HCEC 1CT (cell line): ENCODE results near the gene RPS8.
A peak's percentile ranks its signal among the peaks of the same experiment; 100 is the strongest.
"Not testable (repeated sequence)": the region's sequence is repeated elsewhere in the genome, so short reads cannot be mapped to it uniquely, and the experiment has no call there.

Source experiments
- DNase-seq: peaks from one replicate; pipeline ENCODE4 v3.0.0-alpha.2; 2017

The RPS8 gene

GRCh38 chr1:44775078-44775929 is at the start of gene RPS8:
Gene RPS8, plus strand, starts transcription at chr1:44775540. Its CDS starts 57 bp downstream, at chr1:44775597.
- peak; percentile 90 for DNase-seq

DNA sequence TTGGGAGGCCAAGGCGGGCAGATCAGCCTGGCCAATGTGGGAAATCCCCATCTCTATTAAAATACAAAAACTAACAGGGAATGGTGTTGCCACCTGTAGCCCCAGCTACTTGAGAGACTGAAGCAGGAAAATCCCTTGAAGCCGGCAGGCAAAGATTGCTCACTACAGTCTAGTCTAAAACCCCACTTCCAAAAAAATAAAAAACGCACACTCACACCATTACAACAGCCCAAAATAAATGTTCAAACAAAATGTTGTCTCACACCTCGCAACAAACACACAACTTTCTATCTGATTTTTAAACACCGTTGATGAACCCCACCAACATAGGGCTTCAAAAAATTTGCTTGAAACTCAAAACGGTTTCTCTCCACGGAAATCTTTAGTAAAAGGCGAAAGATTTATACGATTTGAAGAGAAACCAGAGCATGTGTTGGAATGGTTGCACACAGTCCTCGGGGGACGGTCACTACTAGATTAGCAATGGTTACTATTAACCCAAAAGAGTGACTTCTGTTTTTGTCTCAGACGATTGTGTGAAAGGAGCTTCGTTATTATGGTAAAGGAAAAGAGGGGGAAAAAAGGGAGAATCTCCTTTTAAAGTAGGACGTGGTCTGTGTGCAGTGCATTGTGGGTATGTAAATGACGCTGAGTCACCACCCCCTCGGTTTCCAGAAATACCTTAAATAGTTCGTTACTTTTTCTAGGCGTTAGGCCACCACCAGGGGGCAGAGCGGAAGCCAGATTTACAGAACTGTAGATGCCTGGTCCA is 44.4 kb upstream of the RPS8 start, which contains the start of gene RNU5D-1:
TSS of gene RNU5D-1 (minus strand) at position 430 of the 772 bp plus-strand sequence.
- peak; percentile 97 for DNase-seq

GRCh38 chr1:44733365-44733764 is 42.0 kb upstream of the RPS8 start:
- peak; percentile 77 for DNase-seq

DNA sequence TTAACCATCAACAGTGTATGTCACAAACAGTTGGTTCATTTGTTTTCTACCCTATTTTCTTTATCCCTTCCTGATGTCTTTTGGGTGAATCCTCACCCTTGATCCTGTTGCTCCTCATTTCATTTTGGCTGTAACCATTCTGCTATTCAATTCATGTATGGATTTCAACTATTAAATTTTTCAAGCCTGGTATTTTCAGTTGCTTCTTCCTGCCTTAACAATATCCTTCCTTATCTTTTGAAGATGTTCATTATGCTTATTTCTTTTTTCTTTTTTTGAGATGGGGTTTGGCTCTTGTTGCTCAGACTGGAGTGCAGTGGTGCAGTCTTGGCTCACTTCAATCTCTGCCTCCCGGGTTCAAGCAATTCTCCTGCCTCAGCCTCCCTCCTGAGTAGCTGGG is 41.6 kb upstream of the RPS8 start:
- no peak for DNase-seq

GRCh38 chr1:44735992-44736391 is 39.3 kb upstream of the RPS8 start:
- no peak for DNase-seq

DNA sequence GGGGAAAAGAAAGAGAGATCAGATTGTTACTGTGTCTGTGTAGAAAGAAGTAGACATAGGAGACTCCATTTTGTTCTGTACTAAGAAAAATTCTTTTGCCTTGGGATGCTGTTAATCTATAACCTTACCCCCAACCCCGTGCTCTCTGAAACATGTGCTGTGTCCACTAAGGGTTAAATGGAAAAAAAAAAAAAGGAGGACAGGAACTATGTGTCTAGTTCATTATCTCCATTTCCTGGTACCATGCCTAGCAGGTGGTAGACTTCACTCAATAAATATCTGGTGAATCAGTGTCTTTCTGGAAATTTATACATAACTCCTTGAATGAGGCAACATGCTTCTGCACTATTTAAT is 36.4 kb upstream of the RPS8 start:
- peak; percentile 20 for DNase-seq

- DNase-seq = peak; percentile 99
Observed at GRCh38 chr1:44739307-44740178, 35.8 kb upstream of the RPS8 start, which contains the start of gene KIF2C. Gene KIF2C, plus strand, starts transcription at chr1:44739837. Its CDS starts 96 bp downstream, at chr1:44739933.

DNA sequence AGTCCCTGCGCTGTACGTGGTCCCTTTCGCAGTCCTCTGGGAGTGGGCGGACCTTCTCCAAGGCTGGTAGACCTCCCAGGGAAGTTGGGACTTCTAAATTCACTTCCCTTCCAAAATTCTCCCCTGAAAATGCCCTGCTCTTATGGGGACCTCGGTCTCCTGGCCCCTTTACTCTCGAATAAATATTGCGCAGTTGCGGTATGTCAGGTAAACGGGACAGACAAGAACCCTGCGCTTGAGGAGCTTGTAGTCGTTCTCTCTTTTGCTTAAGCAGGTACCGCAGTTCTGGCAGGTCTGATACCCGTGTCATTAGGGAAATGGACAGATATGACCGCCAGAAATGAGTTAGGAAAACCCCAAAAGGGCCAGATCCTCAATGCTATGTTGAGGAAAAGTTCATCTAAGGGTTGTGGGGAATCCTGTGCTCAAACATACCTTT is 35.1 kb upstream of the RPS8 start:
- DNase-seq = no peak

GRCh38 chr1:44743211-44743610 is 32.1 kb upstream of the RPS8 start:
- DNase-seq = no peak

GRCh38 chr1:44747878-44748277 is 27.5 kb upstream of the RPS8 start:
- no peak for DNase-seq

GRCh38 chr1:44757420-44757819 is 17.9 kb upstream of the RPS8 start:
- no peak for DNase-seq

DNA sequence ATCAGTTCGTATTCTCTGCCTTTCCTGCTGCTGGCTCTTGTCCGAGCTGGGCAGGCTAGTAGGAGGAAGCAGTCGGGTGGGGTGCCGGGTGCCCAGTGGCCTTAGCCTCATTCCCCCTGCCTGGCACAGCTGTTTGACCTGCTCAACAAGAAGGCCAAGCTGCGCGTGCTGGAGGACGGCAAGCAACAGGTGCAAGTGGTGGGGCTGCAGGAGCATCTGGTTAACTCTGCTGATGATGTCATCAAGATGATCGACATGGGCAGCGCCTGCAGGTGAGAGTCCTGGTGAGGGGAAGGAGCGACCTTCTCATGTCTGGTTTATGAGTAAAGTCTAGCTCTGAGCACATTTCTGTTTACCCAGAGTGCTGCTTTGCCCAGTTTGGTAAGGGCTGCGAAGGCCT is 16.3 kb upstream of the RPS8 start:
- no peak for DNase-seq

- DNase-seq = no peak
Observed at GRCh38 chr1:44760876-44761275, 14.5 kb upstream of the RPS8 start.

DNA sequence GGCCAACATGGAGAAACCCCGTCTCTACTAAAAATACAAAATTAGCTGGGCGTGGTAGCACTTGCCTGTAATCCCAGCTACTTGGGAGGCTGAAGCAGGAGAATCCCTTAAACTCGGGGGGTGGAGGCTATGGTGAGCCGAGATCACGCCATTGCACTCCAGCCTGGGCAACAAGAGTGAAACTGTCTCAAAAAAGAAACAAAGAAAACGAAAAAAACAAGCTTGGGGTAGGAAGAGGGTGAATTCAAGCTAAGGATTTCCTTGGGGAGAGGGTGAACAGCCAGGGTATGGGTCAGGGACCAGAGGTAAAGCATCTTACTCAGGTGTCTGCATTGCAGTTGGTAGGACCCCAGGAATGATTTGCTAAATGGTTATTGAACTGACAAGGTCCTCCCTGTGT is 8.9 kb upstream of the RPS8 start:
- not testable (repeated sequence) for DNase-seq

- DNase-seq = peak; percentile 6
Observed at GRCh38 chr1:44775930-44776729, 790 bp downstream of the RPS8 start.

DNA sequence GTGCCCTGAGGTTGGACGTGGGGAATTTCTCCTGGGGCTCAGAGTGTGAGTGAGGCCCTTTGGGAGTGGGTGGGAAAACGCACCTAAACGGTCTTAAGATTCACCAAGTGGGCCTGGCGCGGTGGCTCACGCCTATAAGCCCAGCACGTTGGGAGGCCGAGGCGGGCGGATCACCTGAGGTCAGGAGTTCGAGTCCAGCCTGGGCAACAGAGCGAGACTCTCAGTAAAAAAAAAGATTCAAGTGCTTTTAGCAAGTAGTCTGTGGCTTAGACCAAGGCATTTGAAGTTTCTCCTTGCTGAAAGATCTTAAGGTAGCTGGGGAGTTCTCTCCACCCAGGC is 1.4 kb downstream of the RPS8 start:
- DNase-seq = no peak

- no peak for DNase-seq
Observed at GRCh38 chr1:44777547-44777946, 2.2 kb downstream of the RPS8 start.

- no peak for DNase-seq
Observed at GRCh38 chr1:44777969-44778635, 2.8 kb downstream of the RPS8 start.

- no peak for DNase-seq
Observed at GRCh38 chr1:44778705-44779576, 3.6 kb downstream of the RPS8 start.

DNA sequence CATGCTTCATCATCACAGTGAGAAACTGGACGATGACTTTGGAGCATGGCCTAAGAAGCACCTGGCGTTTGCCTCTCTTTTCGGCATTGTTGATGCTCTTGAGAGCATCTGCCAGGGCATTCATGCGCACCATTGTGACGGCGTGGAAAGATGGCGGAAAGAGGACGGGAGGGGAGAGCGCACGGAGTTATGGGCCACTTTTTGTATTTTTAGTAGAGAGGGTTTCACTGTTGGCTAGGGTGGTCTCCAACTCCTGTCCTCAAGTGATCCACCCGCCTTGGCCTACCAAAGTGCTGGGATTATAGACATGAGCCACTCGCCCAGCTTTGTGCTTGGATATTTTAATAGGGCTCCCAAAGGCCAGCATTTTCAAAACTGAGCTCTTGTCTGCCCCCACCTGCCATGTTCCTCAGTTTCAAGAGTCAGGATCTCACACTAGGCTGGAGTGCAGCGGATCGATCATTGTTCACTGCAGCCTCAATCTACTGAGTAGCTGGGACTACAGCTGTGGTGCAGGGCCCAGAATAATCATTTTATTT is 5.3 kb downstream of the RPS8 start:
- DNase-seq = no peak
